ENCODE measurements around the gene OCSTAMP.

DNA sequence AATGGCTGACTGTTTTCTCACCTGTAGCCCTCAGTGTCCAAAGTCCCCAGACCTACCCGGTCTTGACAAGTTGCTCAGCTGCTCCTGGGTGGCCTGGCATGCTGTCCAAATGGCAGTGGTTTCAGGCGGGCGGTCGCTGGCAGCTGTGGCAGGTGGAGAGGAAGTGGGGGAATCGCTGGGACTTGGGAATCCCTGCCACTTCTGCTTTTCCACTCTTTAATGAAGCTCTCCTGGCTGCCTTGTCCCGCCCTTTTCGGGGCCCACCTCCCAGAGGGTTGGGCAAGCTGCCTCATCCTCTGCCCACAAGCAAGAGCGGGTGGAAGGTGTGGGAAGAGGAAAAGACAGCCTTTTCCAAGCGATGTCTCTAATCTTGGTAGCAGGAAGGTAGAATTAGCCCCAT is at the start of gene OCSTAMP:
- TF ChIP-seq POLR2A (IDR thresholded peaks at IDR 0.05; ENCODE audit: low read length), result no peak
- TF ChIP-seq GATA1 (IDR thresholded peaks at IDR 0.05; ENCODE audit: low read depth, low read length), result no peak
